A549 treated with ZK216348 at 1 μM for 4 hours (cell line): ENCODE results near the gene LCE2B. TPM values are rescaled to one million over a fixed set of nuclear protein-coding genes. Genes with fewer than 3 reads are reported as not detected.

ENCODE experiments used
- total RNA-seq: library from RNA; stranded (reverse); fragments of 200-300 nt; extraction: Qiagen RNA extraction; gene quantifications from 5 replicates; pipeline ENCODE4 v1.2.3, GENCODE V29; 2022; ENCODE audit warnings: low read depth

The LCE2B gene, protein sequence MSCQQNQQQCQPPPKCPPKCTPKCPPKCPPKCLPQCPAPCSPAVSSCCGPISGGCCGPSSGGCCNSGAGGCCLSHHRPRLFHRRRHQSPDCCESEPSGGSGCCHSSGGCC
- total RNA-seq: not detected in 5 replicates

DNA sequence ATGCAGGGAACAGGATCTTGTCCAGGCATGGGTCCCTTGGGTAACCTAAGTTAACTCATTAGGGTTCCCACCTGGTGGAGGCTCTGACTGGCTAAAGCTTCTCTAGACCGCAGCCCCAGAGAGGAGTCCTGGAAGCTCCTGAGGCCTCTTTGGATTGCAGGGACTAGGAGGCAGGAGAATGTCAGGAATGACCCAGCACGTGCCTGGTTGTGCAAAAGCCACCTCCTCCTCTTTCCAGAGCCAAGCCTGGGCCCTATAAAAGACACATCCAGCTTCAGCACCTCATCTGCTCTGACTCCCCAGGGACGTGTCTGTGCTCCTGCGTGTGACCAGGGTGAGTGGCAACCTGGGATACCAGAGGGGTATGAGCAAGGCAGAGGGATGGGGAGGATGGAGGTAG, at the start of gene LCE2B:
TSS of gene LCE2B (plus strand) at position 301 of the 400 bp plus-strand sequence. CDS start 721 bp downstream, outside the sequence.

DNA sequence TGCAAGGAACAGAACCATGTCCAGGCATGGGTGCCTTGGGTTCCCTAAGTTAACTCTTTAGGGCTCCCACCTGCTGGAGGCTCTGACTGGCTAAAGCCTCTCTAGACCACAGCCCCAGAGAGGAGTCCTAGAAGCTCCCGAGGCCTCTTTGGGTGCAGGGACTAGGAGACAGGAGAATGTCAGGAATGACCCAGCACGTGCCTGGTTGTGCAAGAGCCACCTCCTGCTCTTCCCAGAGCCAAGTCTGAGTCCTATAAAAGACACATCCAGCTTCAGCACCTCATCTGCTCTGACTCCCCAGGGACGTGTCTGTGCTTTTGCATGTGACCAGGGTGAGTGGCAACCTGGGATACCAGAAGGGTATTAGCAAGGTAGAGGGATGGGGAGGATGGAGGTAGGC, 22.8 kb upstream of the LCE2B start, which contains the start of gene LCE2D:
TSS of gene LCE2D (plus strand) at position 283 of the 400 bp plus-strand sequence. CDS start 726 bp downstream, outside the sequence.

DNA sequence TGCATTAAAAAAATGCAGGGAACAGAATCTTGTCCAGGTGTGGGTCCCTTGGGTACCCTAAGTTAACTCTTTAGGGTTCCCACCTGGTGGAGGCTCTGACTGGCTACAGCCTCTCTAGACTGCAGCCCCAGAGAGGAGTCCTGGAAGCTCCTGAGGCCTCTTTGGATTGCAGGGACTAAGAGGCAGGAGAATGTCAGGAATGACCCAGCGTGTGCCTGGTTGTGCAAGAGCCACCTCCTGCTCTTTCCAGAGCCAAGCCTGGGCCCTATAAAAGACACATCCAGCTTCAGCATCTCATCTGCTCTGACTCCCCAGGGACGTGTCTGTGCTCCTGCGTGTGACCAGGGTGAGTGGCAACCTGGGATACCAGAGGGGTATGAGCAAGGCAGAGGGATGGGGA, 10.9 kb upstream of the LCE2B start, which contains the start of gene LCE2C:
TSS of gene LCE2C (plus strand) at position 297 of the 400 bp plus-strand sequence. CDS start 737 bp downstream, outside the sequence.

DNA sequence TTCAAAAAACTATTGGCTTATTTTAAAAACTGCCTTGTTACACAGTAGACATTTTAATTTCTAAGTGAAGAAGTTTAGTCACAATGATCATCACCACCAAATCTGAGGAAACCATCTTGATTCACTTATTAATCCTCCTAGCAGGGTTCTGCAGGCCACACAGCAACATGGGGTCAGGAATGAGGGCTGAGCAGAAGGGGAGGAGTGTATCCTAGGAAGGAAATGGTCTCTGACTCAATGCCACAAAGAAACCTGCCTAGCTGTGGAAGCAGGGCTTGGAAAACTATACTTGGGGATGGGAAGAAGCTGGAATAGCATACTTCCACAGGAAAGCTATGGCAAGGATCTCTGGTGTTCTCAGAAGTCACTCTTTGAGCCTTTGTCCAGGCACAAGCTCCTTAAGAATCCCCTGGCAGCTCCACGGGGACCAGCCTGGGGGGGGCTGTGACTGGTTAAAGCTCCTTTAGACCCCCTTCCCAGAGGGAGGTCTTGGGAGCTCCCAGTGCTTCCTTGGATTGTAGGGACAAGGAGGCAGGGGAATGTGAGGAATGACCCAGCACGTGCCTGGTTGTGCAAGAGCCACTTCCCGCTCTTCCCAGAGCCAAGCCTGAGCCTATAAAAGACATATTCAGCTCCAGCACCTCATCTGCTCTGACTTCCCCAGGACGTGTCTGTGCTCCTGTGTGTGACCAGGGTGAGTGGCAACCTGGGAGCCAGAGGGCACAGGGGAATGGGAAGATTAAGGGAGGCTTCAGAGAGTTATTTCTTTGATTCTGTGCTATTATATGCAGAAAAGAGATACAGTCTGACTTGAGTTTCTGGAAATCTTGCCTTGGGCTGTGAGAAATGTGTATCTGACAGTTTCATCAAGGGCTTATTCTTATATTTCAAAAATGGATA, 12.0 kb downstream of the LCE2B start, which contains the start of gene LCE2A:
TSS of gene LCE2A (plus strand) at position 645 of the 900 bp plus-strand sequence. CDS start 557 bp downstream, outside the sequence.

DNA sequence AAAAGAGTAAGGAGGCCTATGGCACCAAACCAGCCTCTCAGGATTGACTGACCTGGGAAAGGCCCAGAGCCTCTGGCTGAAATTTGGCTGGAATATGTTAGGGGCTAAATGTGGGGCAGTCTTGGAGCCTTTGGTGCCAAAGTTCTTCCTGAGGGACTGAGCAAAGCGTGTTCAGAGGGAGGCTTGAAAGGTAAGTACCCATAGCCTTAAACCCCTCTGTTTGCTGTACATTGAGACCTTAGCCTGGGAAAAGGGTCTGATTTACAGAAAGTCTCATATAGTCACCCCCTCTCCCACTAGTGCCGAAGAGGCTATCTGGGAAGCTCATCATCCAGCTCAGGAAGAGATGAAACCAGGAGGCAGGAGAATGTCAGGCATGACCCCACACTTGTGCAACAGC, 21.9 kb downstream of the LCE2B start, which contains the start of gene LCE4A:
TSS of gene LCE4A (plus strand) at position 301 of the 400 bp plus-strand sequence. CDS start 916 bp downstream, outside the sequence.

Other genes starting within 250 kb of the LCE2B start
- not detected in 5 replicates for gene LCE5A, start 175.3 kb upstream of the LCE2B start, total RNA-seq
- gene CRCT1, start 171.6 kb upstream of the LCE2B start, total RNA-seq: 0.42 to 0.83 TPM (median 0.60 TPM) in 3 of 5 replicates, not detected in the others
- 0.27 to 0.31 TPM in 2 of 5 replicates, not detected in the others for gene LCE3E, start 119.3 kb upstream of the LCE2B start, total RNA-seq
- 0.82 to 1.8 TPM (median 1.3 TPM) in 5 replicates for gene LCE3D, start 105.6 kb upstream of the LCE2B start, total RNA-seq
- gene LCE3C, start 85.9 kb upstream of the LCE2B start, total RNA-seq: not detected in 5 replicates
- not detected in 5 replicates for gene LCE3B, start 72.3 kb upstream of the LCE2B start, total RNA-seq
- gene LCE3A, start 63.0 kb upstream of the LCE2B start, total RNA-seq: not detected in 5 replicates
- not detected in 5 replicates for gene LCE2D, start 22.7 kb upstream of the LCE2B start, total RNA-seq
- not detected in 5 replicates for gene LCE2C, start 10.8 kb upstream of the LCE2B start, total RNA-seq
- gene LCE2A, start 12.2 kb downstream of the LCE2B start, total RNA-seq: not detected in 5 replicates
- gene LCE4A, start 22.0 kb downstream of the LCE2B start, total RNA-seq: not detected in 5 replicates
- gene KPRP, start 71.9 kb downstream of the LCE2B start, total RNA-seq: not detected in 5 replicates
- gene LCE1F, start 89.0 kb downstream of the LCE2B start, total RNA-seq: not detected in 5 replicates
- gene LCE1E, start 100.1 kb downstream of the LCE2B start, total RNA-seq: not detected in 5 replicates
- gene LCE1D, start 110.6 kb downstream of the LCE2B start, total RNA-seq: not detected in 5 replicates
- gene LCE1C, start 120.5 kb downstream of the LCE2B start, total RNA-seq: not detected in 5 replicates
- gene LCE1B, start 125.8 kb downstream of the LCE2B start, total RNA-seq: not detected in 5 replicates
- not detected in 5 replicates for gene LCE1A, start 141.3 kb downstream of the LCE2B start, total RNA-seq
- gene LCE6A, start 156.7 kb downstream of the LCE2B start, total RNA-seq: not detected in 5 replicates
- not detected in 5 replicates for gene LCE7A, start 173.9 kb downstream of the LCE2B start, total RNA-seq
- gene SMCP, start 192.2 kb downstream of the LCE2B start, total RNA-seq: not detected in 5 replicates
- gene IVL, start 222.4 kb downstream of the LCE2B start, total RNA-seq: 0.15 TPM in 1 of 5 replicates, not detected in the others